ENCODE measurements around the gene ADGRL1.
"Not testable (repeated sequence)": the region's sequence is repeated elsewhere in the genome, so short reads cannot be mapped to it uniquely, and the experiment has no call there.

ADGRL1 gene

DNA sequence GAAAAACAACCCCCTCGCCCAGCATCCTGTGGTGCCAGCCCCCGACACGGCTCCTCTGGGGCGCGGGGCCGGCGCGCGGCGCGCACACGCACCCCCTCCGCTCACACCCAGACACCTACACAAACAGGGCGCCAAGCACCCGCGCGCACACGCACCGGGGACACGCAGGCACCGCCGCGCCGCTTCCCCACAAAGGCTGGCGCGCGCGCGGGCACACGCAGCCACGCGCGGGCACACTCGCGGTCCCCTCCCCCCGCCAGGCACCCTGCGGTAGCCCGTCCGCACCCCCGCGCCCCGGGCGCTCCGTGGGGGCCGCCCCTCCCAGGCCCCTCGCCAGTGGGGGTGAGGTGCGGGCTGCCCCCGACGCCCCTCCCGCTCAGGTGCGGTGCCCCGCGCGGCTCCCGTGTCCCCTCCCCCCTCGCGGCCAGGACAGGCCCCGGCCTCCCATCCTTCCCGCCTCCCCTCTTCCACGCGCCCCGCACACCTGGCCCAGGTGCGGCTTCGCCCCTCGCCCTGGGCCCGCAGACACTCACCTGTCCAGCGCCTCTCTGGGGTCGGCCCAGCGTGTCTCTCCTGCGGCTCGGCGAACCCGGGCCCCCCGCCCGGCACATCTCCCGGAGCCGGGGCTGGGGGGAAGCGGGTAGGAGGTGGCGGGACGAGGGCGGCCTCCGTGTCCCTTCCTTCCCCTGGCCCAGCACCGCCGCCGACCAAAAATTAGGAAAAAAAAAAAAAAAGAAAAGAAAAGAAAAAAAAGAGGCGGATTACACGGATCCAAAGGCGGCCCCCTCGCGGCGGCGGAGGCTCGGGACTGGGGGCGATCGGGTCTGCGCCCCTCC, at the start of gene ADGRL1:
Gene ADGRL1 (minus strand): TSS at position 718 of the 836 bp plus-strand sequence. CDS start 22,567 bp downstream, outside the sequence.
- peak within 1 kb of the TSS; percentile 71 for H3K27ac ChIP-seq

DNA sequence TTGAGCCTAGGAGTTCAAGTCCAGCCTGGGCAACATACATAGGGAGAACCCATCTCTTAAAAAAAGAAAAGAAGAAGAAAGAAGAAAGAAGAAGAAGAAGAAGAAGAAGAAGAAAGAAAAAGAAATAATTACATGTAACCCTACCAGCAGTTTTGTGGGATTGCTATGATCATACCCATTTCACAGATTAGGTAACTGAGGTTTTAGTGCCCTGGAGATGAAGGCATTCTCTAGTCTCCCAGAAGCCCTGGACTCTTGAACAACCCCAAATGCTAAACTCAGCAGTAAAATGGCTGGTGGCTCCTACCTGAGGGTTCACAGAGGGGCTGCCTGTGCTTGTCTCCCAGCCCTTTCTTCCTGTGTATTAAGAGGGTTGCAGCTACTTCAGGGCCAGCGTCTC, 49.3 kb upstream of the ADGRL1 start:
- H3K27ac ChIP-seq: not testable (repeated sequence)

DNA sequence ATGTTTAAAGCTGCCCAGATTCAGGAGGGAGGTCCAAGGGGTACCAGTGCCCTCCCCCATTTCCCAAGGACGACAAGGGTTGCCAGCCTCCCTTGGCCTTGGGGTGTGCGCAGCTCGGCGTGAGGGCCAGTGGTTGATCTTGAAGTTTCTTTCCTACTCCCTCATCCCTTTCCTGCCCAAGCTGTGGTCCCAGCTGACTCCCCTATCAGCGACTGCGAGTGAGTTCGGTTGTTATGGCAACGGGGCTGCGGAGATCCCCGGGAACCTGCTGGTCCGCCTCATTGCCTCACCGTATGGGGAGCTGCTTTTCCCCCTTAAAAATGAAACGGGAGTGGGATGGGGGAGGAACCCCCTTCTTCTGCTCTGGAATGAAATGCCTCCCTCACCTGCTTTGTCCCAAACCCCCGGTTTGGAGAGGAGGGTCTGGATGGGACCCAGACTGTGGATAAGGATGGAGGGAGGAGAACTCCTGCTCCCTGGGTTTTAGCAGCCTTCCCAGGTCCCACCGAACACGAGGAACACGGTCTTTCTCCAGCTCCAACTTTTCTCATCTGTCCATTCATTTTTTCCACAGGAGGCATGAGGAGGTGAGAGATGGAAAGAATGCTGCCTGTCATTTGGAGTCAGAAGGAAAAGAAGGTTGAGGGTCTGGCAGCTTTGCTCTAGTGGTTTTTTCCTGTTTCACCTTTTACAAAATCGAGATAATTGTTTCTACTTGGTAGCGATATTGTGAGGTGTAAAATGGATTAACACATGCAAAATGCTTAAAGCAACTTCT, 48.0 kb upstream of the ADGRL1 start:
- not testable (repeated sequence) for H3K27ac ChIP-seq

DNA sequence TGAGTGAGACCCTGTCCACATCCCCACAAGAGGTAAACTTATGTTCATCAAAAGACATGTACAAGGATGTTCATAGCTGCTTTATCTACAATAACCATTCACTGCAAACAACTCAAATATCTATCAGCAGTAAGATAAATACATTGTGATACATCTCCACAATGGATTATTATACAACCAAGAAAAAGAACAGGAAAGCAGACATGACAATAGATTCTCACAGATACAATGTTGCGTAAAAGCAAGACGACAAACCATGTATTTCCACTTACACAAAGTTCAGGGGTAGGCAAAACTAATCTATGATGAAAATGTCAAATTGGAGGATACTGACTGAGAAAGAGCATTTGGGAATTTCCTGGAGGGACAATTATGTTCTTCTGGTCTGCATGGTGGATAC, 46.2 kb upstream of the ADGRL1 start:
- H3K27ac ChIP-seq: not testable (repeated sequence)

DNA sequence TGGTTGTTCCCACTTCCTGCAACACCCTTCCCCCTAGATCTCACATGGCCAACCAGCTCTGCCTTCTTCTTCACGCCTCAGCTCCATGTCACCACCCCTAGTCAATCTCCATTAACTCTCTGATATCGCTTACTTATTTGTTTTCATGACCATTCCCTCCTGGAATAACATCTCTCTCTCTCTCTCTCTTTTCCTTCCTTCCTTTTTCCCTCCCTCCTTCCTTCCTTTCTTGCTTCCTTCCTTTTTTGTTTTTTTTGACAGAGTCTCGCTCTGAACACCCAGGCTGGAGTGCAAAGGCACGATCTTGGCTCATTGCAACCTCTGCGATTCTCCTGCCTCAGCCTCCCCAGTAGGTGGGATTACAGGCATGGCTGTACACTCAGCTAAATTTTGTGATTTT, 44.9 kb upstream of the ADGRL1 start:
- TF ChIP-seq, protein P1, sequence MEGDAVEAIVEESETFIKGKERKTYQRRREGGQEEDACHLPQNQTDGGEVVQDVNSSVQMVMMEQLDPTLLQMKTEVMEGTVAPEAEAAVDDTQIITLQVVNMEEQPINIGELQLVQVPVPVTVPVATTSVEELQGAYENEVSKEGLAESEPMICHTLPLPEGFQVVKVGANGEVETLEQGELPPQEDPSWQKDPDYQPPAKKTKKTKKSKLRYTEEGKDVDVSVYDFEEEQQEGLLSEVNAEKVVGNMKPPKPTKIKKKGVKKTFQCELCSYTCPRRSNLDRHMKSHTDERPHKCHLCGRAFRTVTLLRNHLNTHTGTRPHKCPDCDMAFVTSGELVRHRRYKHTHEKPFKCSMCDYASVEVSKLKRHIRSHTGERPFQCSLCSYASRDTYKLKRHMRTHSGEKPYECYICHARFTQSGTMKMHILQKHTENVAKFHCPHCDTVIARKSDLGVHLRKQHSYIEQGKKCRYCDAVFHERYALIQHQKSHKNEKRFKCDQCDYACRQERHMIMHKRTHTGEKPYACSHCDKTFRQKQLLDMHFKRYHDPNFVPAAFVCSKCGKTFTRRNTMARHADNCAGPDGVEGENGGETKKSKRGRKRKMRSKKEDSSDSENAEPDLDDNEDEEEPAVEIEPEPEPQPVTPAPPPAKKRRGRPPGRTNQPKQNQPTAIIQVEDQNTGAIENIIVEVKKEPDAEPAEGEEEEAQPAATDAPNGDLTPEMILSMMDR (conservative IDR thresholded peaks at IDR 0.05): no peak
- H3K27ac ChIP-seq: no peak overlapping the region

DNA sequence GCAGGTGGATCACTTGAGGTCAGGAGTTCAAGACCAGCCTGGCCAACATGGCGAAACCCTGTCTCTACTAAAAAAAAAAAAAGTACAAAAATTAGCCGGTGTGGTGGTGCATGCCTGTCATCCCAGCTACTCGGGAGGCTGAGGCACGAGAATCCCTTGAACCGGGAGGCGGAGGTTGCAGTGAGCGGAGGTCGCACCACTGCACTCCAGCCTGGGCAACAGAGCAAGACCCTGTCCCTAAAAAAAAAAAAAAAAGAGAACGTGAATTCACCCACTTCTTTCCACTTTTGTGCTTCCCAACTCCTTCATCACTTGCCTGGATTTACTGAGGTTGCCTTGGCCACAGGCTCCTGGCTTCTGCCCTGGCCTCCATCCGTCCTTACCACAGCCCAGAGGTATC, 44.3 kb upstream of the ADGRL1 start:
- not testable (repeated sequence) for H3K27ac ChIP-seq

DNA sequence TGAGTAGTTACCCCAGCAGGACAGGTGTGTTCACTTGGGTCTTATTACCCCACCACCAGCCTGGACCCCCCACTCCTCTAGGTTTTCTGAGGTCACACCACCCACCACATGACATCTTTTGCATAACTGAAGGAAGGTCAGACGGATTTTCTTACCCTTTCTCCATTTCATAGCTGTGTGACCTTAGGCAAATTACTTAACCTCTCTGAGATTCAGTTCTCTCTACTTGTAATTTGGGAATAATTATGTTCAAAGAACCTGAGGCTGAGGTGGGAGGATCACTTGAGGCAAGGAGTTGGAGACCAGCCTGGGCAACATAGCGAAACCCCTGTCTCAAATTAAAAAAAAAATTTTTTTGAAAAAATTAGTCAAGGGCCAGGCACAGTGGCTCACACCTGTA, 43.9 kb upstream of the ADGRL1 start:
- not testable (repeated sequence) for H3K27ac ChIP-seq

DNA sequence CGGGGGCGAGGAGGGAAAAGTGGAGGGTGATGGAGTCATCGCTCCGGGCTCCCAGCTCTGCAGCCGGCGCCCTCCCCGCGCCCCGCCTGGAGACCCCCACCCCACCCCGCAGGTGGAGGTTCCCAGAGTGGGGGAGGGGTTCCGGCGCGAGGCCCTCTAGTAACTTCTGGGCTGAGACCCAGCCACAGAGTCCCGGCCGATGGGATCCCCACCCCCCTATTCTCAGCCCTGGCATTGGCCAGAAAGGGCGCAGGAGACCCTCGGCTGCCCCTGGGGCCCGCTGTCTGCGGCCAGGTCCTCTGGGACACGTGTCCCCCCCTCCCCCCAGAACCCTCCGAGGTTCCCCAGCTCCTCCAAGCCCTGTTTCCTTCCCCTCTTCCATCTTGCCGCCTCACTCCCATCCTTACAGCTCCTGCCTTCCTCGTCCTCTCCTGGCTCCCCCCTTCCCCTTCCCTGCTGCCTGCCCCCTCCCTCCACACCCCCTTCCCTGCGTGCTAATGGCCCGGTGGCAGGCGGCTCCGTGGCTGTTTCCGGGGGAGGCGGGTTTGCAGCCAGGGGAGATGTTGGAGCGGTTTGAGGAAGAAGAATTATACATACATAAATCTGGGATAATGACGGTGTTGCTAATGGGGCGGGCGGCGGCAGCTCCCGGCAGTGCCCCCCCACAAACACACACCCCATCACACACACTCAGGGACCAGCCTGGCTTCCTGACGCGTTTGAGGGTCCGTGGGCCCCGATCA, 43.2 kb upstream of the ADGRL1 start:
- H3K27ac ChIP-seq: peak overlapping the region; percentile 71; the same call in 1 of the 2 replicates

DNA sequence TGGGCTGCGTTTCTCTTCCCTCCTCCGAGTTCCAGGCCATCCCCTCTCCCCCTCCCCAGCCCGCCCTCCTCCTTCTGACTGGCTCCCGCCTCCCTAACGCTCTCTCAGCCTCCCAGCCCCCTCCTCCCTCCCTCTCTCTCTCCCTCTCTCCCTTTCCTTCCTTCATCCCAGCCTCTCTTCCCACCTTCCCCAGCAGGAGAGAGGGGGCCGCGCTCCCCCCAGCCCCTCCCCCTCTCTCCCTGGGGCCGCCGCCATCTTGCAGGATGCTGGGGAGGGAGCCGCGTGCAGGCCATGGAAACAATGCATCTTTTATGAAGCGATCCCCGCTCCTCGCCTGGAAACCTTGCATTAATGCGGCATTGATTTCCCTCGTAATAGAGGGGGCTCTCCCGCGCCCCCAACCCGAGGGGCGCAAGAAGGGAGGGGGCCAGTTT, 42.6 kb upstream of the ADGRL1 start:
- TF ChIP-seq, protein P1 (conservative IDR thresholded peaks at IDR 0.05): no peak
- H3K27ac ChIP-seq: peak overlapping the region; percentile 71; the same call in 1 of the 2 replicates

DNA sequence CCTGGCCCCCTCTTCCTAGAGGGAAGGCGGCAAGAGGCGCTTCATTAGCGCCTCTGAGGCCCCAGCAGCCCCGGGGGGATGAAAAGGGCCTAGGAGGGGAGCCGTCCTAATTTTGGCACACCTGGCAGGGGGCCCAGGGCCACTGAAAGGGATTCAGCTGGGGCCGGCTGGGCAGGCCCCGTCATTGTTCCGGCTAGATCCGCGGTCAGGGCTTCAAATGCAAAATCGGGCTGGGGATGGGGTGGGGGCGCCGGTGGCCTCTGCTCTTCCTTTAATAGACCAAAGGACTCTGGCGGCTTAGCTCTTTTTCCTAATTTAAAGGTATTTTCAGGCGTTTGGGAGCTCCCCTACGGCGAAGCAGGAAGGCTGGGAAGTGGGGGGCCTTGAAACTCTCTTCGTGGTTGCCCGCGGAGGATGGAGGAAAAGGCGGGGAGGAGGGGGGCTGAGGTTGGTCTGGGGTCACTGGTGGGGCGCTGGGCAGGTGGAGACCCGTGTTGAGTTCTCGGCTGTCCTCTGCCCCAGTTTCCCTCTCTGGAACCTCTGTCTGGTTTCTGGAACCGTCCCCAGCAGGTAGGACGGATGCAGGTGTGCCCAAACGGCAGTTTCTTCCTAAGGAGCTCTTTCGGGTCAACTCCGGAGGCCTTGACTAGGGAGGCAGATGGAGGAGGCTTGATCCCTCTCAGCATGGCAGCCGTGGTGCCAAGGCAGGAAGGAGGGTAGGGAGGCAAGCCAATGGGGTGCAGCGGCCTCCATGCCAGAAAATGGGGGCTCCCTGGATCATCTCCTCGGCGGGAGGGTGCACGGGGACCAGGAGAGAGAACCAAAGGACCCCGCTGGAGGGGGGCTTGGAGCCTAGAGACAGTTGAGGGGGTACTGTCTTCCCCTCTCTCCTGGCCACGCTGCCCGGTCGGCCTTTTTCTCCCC, 41.8 kb upstream of the ADGRL1 start:
- not testable (repeated sequence) for H3K27ac ChIP-seq

DNA sequence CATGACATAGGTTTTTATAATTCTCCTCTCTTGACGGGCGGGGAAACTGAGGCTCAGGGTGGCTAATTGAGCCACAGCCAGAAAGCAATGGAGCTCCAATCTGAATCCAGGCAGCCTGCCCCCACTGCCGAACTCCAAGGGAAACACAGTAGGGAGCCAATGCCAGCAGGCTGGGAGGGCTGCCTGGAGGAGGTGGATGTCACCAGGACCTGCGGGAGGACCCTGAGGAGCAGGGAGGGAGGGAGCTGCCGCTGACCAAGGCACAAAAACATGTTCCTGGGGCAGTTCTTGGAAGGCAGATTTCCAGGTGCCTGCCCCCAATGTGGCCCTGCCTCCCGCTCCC, 41.2 kb upstream of the ADGRL1 start:
- H3K27ac ChIP-seq: not testable (repeated sequence)

DNA sequence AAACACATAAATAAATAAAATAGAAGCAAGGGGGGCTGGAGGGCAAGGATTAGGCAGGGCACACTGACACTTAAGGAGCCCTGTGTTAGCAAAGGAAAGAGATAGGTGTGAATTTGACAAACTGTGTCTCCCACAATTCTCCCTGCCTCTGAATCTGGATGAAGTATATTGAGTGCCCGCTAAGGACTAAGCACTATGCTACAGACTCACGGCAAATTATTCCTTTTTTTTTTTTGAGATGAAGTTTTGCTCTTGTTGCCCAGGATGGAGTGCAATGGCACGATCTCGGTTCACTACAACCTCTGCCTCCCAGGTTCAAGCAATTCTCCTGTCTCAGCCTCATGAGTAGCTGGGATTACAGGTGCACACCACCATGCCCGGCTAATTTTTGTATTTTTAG, 38.4 kb upstream of the ADGRL1 start:
- H3K27ac ChIP-seq: not testable (repeated sequence)

DNA sequence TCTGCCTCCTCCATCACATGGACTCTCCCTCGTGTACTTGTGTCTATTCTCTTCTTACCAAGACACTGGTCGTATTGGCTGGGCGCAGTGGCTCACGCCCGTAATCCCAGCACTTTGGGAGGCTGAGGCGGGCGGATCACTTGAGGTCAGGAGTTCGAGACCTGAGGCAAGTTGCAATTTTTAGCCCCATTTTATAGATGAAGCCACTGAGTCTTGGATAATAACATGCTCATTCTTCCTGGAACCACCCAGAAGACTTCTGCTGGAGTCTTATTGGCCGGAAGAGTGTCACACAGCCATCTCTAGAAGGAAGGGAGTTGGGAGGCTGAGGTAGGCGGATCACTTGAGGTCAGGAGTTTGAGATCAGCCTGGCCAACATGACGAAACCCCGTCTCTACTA, 37.7 kb upstream of the ADGRL1 start:
- not testable (repeated sequence) for H3K27ac ChIP-seq
